ENCODE results near the gene NOL9. TPM values are rescaled to one million over a fixed set of nuclear protein-coding genes. Genes with fewer than 3 reads are reported as not detected.

NOL9 gene
- total and polyA plus RNA-seq, 9 of the 15 experiments (the other 6 are each of a cell fraction or from before 2014, with no cell fraction given), result 5.6 to 76.5 (median 47.3) TPM

- ATAC-seq, result no peak
- no peak for DNase-seq (ENCODE audit: extremely low read depth in 1 of 4, low spot score in 3 of 4)
- 42% methylated on average over 6 of the region's 6 CpGs for WGBS (ENCODE audit: insufficient coverage, low coverage, missing lambda C conversion rate)
- H3K36me3 ChIP-seq (ENCODE audit: control insufficient read depth, insufficient read depth, low read length), result no peaks in the 10 kb centered on the region
- H3K9ac ChIP-seq (ENCODE audit: insufficient read depth in 1 of 2, low read depth in 2 of 2, low read length in 2 of 2), result no peak overlapping the region
- in situ Hi-C loops (cut with MboI), result no loop called here
- ChIA-PET CTCF (ENCODE audit: low intra/inter-chr PET ratio) (no interaction called here), POLR2A (interaction anchor here (3.4 kb wide), 1 partner anchor 12 kb away, joined by 21 read pairs; no protein-coding TSS in a partner anchor)
- H3K27ac ChIP-seq (ENCODE audit: extremely low read depth, low read depth, low read length), result no peak overlapping the region
- no TSS peak for BruUV-seq (replicated peaks)
- no peak overlapping the region for H2AFZ ChIP-seq (ENCODE audit: low read depth, low read length)
- no peak for FAIRE-seq
- no peak overlapping the region for H3K4me3 ChIP-seq
- H3K4me1 ChIP-seq (replicated peaks in 1 of 2; ENCODE audit: control insufficient read depth in 2 of 2, insufficient read depth in 2 of 2, low read length in 2 of 2), result peaks cover 0 to 45% of the 10 kb centered on the region in 2 experiments; a peak in 2 of 5 replicates
- TF ChIP-seq ATF6 (CRISPR knock-in tag; IDR thresholded peaks at IDR 0.05) (no peak), DDX20 (tag; IDR thresholded peaks at IDR 0.05; ENCODE audit: low read depth) (no peak), ZNF589 (CRISPR knock-in tag; IDR thresholded peaks at IDR 0.05; ENCODE audit: low read depth) (no peak), TCF7L2 (IDR thresholded peaks at IDR 0.05; ENCODE audit: low read depth, low read length) (no peak)
- TF ChIP-seq, protein P1, sequence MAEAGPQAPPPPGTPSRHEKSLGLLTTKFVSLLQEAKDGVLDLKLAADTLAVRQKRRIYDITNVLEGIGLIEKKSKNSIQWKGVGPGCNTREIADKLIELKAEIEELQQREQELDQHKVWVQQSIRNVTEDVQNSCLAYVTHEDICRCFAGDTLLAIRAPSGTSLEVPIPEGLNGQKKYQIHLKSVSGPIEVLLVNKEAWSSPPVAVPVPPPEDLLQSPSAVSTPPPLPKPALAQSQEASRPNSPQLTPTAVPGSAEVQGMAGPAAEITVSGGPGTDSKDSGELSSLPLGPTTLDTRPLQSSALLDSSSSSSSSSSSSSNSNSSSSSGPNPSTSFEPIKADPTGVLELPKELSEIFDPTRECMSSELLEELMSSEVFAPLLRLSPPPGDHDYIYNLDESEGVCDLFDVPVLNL (CRISPR knock-in tag; IDR thresholded peaks at IDR 0.05; ENCODE audit: low read depth), result no peak
- H4K20me1 ChIP-seq (replicated peaks; ENCODE audit: control insufficient read depth, insufficient read depth, low read length), result peaks cover 19% of the 10 kb centered on the region; the same call in 1 of the 2 replicates
- H3K4me2 ChIP-seq (ENCODE audit: insufficient read depth, low read length), result no peak overlapping the region
- intact Hi-C loops (cut with micrococcal nuclease), result no loop called here
- no peaks in the 10 kb centered on the region for H3K79me2 ChIP-seq (ENCODE audit: control insufficient read depth, insufficient read depth, low read length)
- no peaks in the 10 kb centered on the region for H3K9me3 ChIP-seq (replicated peaks; ENCODE audit: control insufficient read depth, insufficient read depth, low read depth, low read length)
- H3K9me1 ChIP-seq (ENCODE audit: control insufficient read depth, insufficient read depth, low read length), result no peaks in the 10 kb centered on the region
- peaks cover 46 to 83% of the 10 kb centered on the region in 2 experiments for H3K27me3 ChIP-seq (ENCODE audit: control insufficient read depth in 2 of 2, insufficient read depth in 2 of 2, low read length in 2 of 2)
These were observed 43.8 kb downstream of the NOL9 start for GRCh38 chr1:6510493-6510892.
